HG02885 (cell line): ENCODE measurements around the gene NECTIN1.

Experiments used
- ATAC-seq: cut with Tn5 transposase; IDR thresholded peaks from one replicate; pipeline ENCODE4 v1.9.1; 2021; ENCODE audit warnings: mild to moderate bottlenecking; ENCODE audit not compliant: unreplicated experiment, poor library complexity

The NECTIN1 gene

GRCh38 chr11:119626871-119627270 is 102.1 kb downstream of the NECTIN1 start:
- no peak for ATAC-seq

GRCh38 chr11:119626197-119626841 is 102.7 kb downstream of the NECTIN1 start:
- ATAC-seq, result no peak

- no peak for ATAC-seq
These were observed 103.6 kb downstream of the NECTIN1 start for GRCh38 chr11:119625206-119625978.

GRCh38 chr11:119624629-119625028 is 104.4 kb downstream of the NECTIN1 start:
- no peak for ATAC-seq

- no peak for ATAC-seq
These were observed 104.8 kb downstream of the NECTIN1 start for GRCh38 chr11:119624102-119624615.

GRCh38 chr11:119623682-119624081 is 105.3 kb downstream of the NECTIN1 start:
- ATAC-seq, result no peak

- ATAC-seq, result no peak
These were observed 106.4 kb downstream of the NECTIN1 start for GRCh38 chr11:119622454-119623143.

- ATAC-seq, result no peak
These were observed 109.3 kb downstream of the NECTIN1 start for GRCh38 chr11:119619665-119620064.

- ATAC-seq, result no peak
These were observed 110.6 kb downstream of the NECTIN1 start for GRCh38 chr11:119618208-119618909.

- no peak for ATAC-seq
These were observed 111.7 kb downstream of the NECTIN1 start for GRCh38 chr11:119617340-119617713.

- ATAC-seq, result no peak
These were observed 112.2 kb downstream of the NECTIN1 start for GRCh38 chr11:119616586-119617339.

GRCh38 chr11:119615882-119616196 is 113.2 kb downstream of the NECTIN1 start:
- ATAC-seq, result no peak

- no peak for ATAC-seq
These were observed 113.8 kb downstream of the NECTIN1 start for GRCh38 chr11:119615003-119615881.

- ATAC-seq, result no peak
These were observed 114.6 kb downstream of the NECTIN1 start for GRCh38 chr11:119614222-119615002.

- ATAC-seq, result no peak
These were observed 116.2 kb downstream of the NECTIN1 start for GRCh38 chr11:119612814-119613213.

- ATAC-seq, result no peak
These were observed 118.1 kb downstream of the NECTIN1 start for GRCh38 chr11:119610836-119611426.

GRCh38 chr11:119608781-119609180 is 120.2 kb downstream of the NECTIN1 start:
- no peak for ATAC-seq

- ATAC-seq, result no peak
These were observed 120.8 kb downstream of the NECTIN1 start for GRCh38 chr11:119608201-119608600.
